Natural killer cell (primary cell): ENCODE data around the gene AR. TPM values are rescaled to one million over a fixed set of nuclear protein-coding genes. Genes with fewer than 3 reads are reported as not detected.

ENCODE experiments used
- ATAC-seq, 3 donors: fragments of 150-1000 bp in 2 of 3; fragments of 200-7000 bp in 1 of 3; cut with Tn5 transposase; 1 replicate in 1 of 3; 2 replicates in 2 of 3; pipeline ENCODE4 v1.10.0; 2021; ENCODE audit warnings: mild to moderate bottlenecking in 2 of 3, moderate library complexity in 2 of 3
- DNase-seq, 2 donors: peaks; one replicate each; pipeline versions ENCODE4 v3.0.0 to v3.0.0-alpha.2; 2013 to 2021; ENCODE audit warnings: mixed read lengths in 1 of 2
- H3K27ac ChIP-seq: one replicate; pipeline ENCODE4 v1.5.1; 2013; ENCODE audit warnings: mild to moderate bottlenecking, low read length
- H3K27me3 ChIP-seq: one replicate; pipeline ENCODE4 v1.6.1; 2013; ENCODE audit warnings: low read length; ENCODE audit not compliant: control insufficient read depth, insufficient read depth
- H3K36me3 ChIP-seq: one replicate; pipeline ENCODE4 v1.6.1; 2013; ENCODE audit warnings: low read length; ENCODE audit not compliant: control insufficient read depth, insufficient read depth
- H3K4me1 ChIP-seq: one replicate; pipeline ENCODE4 v1.6.1; 2013; ENCODE audit warnings: low read length; ENCODE audit not compliant: control insufficient read depth, insufficient read depth
- H3K4me3 ChIP-seq: one replicate; pipeline ENCODE4 v1.5.1; 2013; ENCODE audit warnings: low read length
- H3K9me3 ChIP-seq: one replicate; pipeline ENCODE4 v1.6.1; 2013; ENCODE audit warnings: low read length; ENCODE audit not compliant: control insufficient read depth, insufficient read depth
- H3K27ac Mint-ChIP-seq, 2 donors: one replicate each; pipeline ENCODE4 v1.8.0; 2022; ENCODE audit warnings: mild to moderate bottlenecking in 2 of 2, mixed read lengths in 2 of 2, moderate library complexity in 1 of 2
- H3K27me3 Mint-ChIP-seq, 2 donors: one replicate each; pipeline ENCODE4 v1.8.0; 2022; ENCODE audit warnings: low read depth in 2 of 2, mixed read lengths in 2 of 2
- H3K36me3 Mint-ChIP-seq: one replicate; pipeline ENCODE4 v1.8.0; 2022; ENCODE audit warnings: mixed read lengths
- H3K4me1 Mint-ChIP-seq, 2 donors: one replicate each; pipeline ENCODE4 v1.8.0; 2022; ENCODE audit warnings: mixed read lengths in 2 of 2
- H3K4me3 Mint-ChIP-seq: one replicate; pipeline ENCODE4 v1.8.0; 2022; ENCODE audit warnings: mild to moderate bottlenecking, moderate library complexity, mixed read lengths
- H3K9me3 Mint-ChIP-seq, 2 donors: one replicate each; pipeline ENCODE4 v1.8.0; 2022; ENCODE audit warnings: mixed read lengths in 2 of 2
- WGBS: methylation state at CpG from one replicate; pipeline ENCODE4 v1.1.7; 2013; ENCODE audit warnings: missing lambda C conversion rate; ENCODE audit not compliant: insufficient coverage; 5-methylcytosine and 5-hydroxymethylcytosine counted together
- intact Hi-C: fragments of 100-400 bp; cut with micrococcal nuclease; formaldehyde crosslinking; loops from one replicate; pipeline ENCODE4 v1.14.2; 2022
- total RNA-seq, 4 donors: library from RNA; stranded (reverse); fragments of 120-200 nt in 1 of 4; gene quantifications; one replicate each; pipeline versions ENCODE4 v1.2.3 to v1.2.4, GENCODE V29; 2013 to 2022
- TF ChIP-seq, protein P1 (sequence below): fragments of 200-600 bp; IDR thresholded peaks from one replicate; pipeline ENCODE4 v1.8.0; 2022; ENCODE audit warnings: antibody characterized with exemption

AR gene
- total RNA-seq, 3 donors from 2014 or later (not counting 1 experiment from before 2014, with no cell fraction given), result 0.02 TPM; not detected in 2

GRCh38 chrX:67730296-67730695 lies 186.5 kb downstream of the AR start:
- no peak for DNase-seq
- Histone ChIP-seq H3K27ac (no peak overlapping the region), H3K36me3 (no peaks in the 10 kb centered on the region), H3K4me1 (no peaks in the 10 kb centered on the region), H3K27me3 (no peaks in the 10 kb centered on the region), H3K9me3 (no peaks in the 10 kb centered on the region), H3K4me3 (no peak overlapping the region)
- Mint-ChIP-seq H3K36me3 (no peaks in the 10 kb centered on the region), H3K4me3 (no peak overlapping the region), H3K4me1 (no peaks in the 10 kb centered on the region), H3K9me3 (no peaks in the 10 kb centered on the region), H3K27me3 (no peaks in the 10 kb centered on the region), H3K27ac (no peak overlapping the region)
- no peak for ATAC-seq
- TF ChIP-seq, protein P1, sequence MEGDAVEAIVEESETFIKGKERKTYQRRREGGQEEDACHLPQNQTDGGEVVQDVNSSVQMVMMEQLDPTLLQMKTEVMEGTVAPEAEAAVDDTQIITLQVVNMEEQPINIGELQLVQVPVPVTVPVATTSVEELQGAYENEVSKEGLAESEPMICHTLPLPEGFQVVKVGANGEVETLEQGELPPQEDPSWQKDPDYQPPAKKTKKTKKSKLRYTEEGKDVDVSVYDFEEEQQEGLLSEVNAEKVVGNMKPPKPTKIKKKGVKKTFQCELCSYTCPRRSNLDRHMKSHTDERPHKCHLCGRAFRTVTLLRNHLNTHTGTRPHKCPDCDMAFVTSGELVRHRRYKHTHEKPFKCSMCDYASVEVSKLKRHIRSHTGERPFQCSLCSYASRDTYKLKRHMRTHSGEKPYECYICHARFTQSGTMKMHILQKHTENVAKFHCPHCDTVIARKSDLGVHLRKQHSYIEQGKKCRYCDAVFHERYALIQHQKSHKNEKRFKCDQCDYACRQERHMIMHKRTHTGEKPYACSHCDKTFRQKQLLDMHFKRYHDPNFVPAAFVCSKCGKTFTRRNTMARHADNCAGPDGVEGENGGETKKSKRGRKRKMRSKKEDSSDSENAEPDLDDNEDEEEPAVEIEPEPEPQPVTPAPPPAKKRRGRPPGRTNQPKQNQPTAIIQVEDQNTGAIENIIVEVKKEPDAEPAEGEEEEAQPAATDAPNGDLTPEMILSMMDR, result no peak
- intact Hi-C loops, result no loop called here
- 100% methylated on average over 1 of the region's 2 CpGs for WGBS

- no peaks in the 10 kb centered on the region for H3K4me1 Mint-ChIP-seq
These were observed 187.2 kb downstream of the AR start for GRCh38 chrX:67731061-67731460.

GRCh38 chrX:67732864-67733263 lies 189.0 kb downstream of the AR start:
- no peaks in the 10 kb centered on the region for H3K36me3 Mint-ChIP-seq
- H3K4me1 Mint-ChIP-seq, result no peaks in the 10 kb centered on the region
- no peaks in the 10 kb centered on the region for H3K27me3 Mint-ChIP-seq
- DNase-seq (no peak), ATAC-seq (no peak)
- 40% methylated on average over 1 of the region's 2 CpGs for WGBS
- TF ChIP-seq, protein P1, result no peak
- no peaks in the 10 kb centered on the region for H3K9me3 ChIP-seq
- H3K27ac ChIP-seq, result no peak overlapping the region
- no peak overlapping the region for H3K4me3 ChIP-seq
- H3K27me3 ChIP-seq, result no peaks in the 10 kb centered on the region
- no peaks in the 10 kb centered on the region for H3K36me3 ChIP-seq
- intact Hi-C loops, result no loop called here
- no peaks in the 10 kb centered on the region for H3K4me1 ChIP-seq
- no peak overlapping the region for H3K4me3 Mint-ChIP-seq
- H3K27ac Mint-ChIP-seq, result no peak overlapping the region
- H3K9me3 Mint-ChIP-seq, result peaks cover 0 to 3% of the 10 kb centered on the region in 2 donors

More at GRCh38 chrX:67731061-67731460, 187.2 kb downstream of the AR start:
- H3K36me3 Mint-ChIP-seq, result no peaks in the 10 kb centered on the region
- H3K27ac ChIP-seq, result no peak overlapping the region
- no peak for ATAC-seq
- no peaks in the 10 kb centered on the region for H3K27me3 Mint-ChIP-seq
- no peak overlapping the region for H3K4me3 Mint-ChIP-seq
- no peaks in the 10 kb centered on the region for H3K36me3 ChIP-seq
- no peak for DNase-seq
- H3K27ac Mint-ChIP-seq, result no peak overlapping the region
- intact Hi-C loops, result no loop called here
- H3K4me1 ChIP-seq, result no peaks in the 10 kb centered on the region
- no peaks in the 10 kb centered on the region for H3K27me3 ChIP-seq
- no peaks in the 10 kb centered on the region for H3K9me3 Mint-ChIP-seq
- TF ChIP-seq, protein P1, result no peak
- no peaks in the 10 kb centered on the region for H3K9me3 ChIP-seq
- no peak overlapping the region for H3K4me3 ChIP-seq

DNA sequence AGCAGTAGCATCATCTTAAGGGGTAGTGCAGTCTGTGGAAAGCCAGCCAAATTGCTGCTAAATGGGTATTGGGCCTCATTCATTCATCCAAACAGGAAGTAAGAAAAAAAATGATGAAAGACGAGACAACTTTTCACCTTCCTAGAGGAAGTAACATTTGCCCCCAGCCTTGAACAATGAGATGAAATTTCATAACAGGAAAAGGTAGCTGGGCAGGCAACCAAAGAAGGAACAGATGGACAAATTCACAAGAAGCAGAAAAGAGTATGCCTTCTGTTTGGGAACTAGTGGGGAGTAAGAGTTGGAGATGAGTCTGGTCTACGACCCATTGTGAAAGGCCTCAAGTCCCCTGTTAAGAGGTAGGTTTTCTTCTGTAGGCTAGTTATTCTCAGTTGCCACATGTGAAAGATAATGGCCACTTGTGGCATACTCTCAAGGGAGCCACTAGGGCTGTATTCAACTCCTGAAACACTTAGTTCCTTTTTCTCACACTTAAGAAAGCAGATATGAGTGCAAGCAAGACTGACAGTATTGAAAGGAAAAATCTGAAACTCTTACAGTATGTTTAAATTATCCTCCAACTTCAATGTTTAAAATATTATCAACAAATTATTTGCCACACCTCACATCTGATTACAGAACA lies 190.4 kb downstream of the AR start:
- ATAC-seq (no peak), DNase-seq (no peak)
- Mint-ChIP-seq H3K27me3 (no peaks in the 10 kb centered on the region), H3K36me3 (no peaks in the 10 kb centered on the region), H3K4me1 (no peaks in the 10 kb centered on the region), H3K27ac (no peak overlapping the region), H3K4me3 (no peak overlapping the region), H3K9me3 (peaks cover 0 to 3% of the 10 kb centered on the region in 2 donors)
- intact Hi-C loops, result no loop called here
- WGBS, result 73% methylated on average over 1 of the region's 2 CpGs
- TF ChIP-seq, protein P1, result no peak
- Histone ChIP-seq H3K9me3 (no peaks in the 10 kb centered on the region), H3K27me3 (no peaks in the 10 kb centered on the region), H3K27ac (no peak overlapping the region), H3K36me3 (no peaks in the 10 kb centered on the region), H3K4me1 (no peaks in the 10 kb centered on the region), H3K4me3 (no peak overlapping the region)
